K562 (cell line): ENCODE results near the gene DEDD. TPM values are rescaled to one million over a fixed set of nuclear protein-coding genes. Genes with fewer than 3 reads are reported as not detected.
A peak's percentile ranks its signal among the peaks of the same experiment; 100 is the strongest.

Experiments used
- BCOR ChIP-seq: fragments of 450-650 bp; IDR thresholded peaks from 2 replicates; pipeline ENCODE4 v1.6.1; 2016
- DNMT1 ChIP-seq: fragments of 450-650 bp; IDR thresholded peaks from 2 replicates; pipeline ENCODE4 v1.6.1; 2016; ENCODE audit warnings: antibody characterized with exemption, mild to moderate bottlenecking
- NFRKB ChIP-seq: fragments of 450-650 bp; IDR thresholded peaks from 2 replicates; pipeline ENCODE4 v1.6.1; 2016; ENCODE audit warnings: low read depth
- NFXL1 ChIP-seq: fragments of 450-650 bp; formaldehyde crosslinking; IDR thresholded peaks from 2 replicates; pipeline ENCODE4 v1.4.0; 2021; ENCODE audit warnings: mild to moderate bottlenecking
- PHF8 ChIP-seq: fragments of 200-600 bp; sonication (generic); IDR thresholded peaks from 2 replicates; pipeline ENCODE4 v1.6.1; 2012; ENCODE audit warnings: mixed run types, mild to moderate bottlenecking, inconsistent platforms, low read length, moderate library complexity, borderline replicate concordance
- SRSF9 ChIP-seq: fragments of 200-400 bp; formaldehyde crosslinking; IDR thresholded peaks from 2 replicates; pipeline ENCODE4 v1.6.1; 2017; ENCODE audit warnings: low read depth, low read length, borderline replicate concordance
- TAF9B ChIP-seq: fragments of 450-650 bp; IDR thresholded peaks from 2 replicates; pipeline ENCODE4 v1.6.1; 2018; ENCODE audit warnings: mild to moderate bottlenecking; ENCODE audit not compliant: partially characterized antibody
- TARDBP ChIP-seq: fragments of 450-650 bp; IDR thresholded peaks from 2 replicates; pipeline ENCODE4 v1.6.1; 2016
- ZNF124 ChIP-seq: sonication (generic); formaldehyde crosslinking; IDR thresholded peaks from 2 replicates; pipeline ENCODE4 v1.8.1; 2022; ENCODE audit warnings: missing genetic modification reagents
- polyA plus RNA-seq, 8 experiments: library from polyadenylated mRNA; depleted of rRNA in 4 of 8; stranded (reverse) in 5 of 8; unstranded in 3 of 8; fragments of >200 nt; fragmentation: Nextera tagmentation in 2 of 8; fragmentation: Illumina TruSeq in 1 of 8; extraction: Ambion mirVana in 2 of 8; extraction: Trizol in 1 of 8; gene quantifications; 2 replicates each; pipeline versions ENCODE4 v1.2.1 to v1.2.3, GENCODE V29; 2011 to 2014; ENCODE audit warnings: inconsistent platforms in 1 of 8, missing spikeins in 1 of 8
- total RNA-seq, 7 experiments: library from RNA; depleted of rRNA in 6 of 7; stranded (reverse); fragments of >200 nt in 6 of 7; fragmentation: Illumina TruSeq in 2 of 7; extraction: Trizol in 2 of 7; gene quantifications; 2 replicates each; pipeline versions ENCODE4 v1.2.1 to v1.2.3, GENCODE V29; 2011 to 2021; ENCODE audit warnings: low replicate concordance in 1 of 7
- TF ChIP-seq, protein P1 (sequence below), 2 experiments: fragments of 450-650 bp; formaldehyde crosslinking in 1 of 2; IDR thresholded peaks; 2 replicates each; pipeline versions ENCODE4 v1.4.0 to v1.6.1; 2014 to 2020; ENCODE audit warnings: mild to moderate bottlenecking in 2 of 2, borderline replicate concordance in 1 of 2, low read depth in 1 of 2
- TF ChIP-seq, protein P2 (sequence below): fragments of 450-650 bp; formaldehyde crosslinking; IDR thresholded peaks from 2 replicates; pipeline ENCODE4 v1.4.0; 2022; ENCODE audit warnings: mild to moderate bottlenecking, moderate library complexity
- TF ChIP-seq, protein P3 (sequence below): fragments of 250-450 bp; sonication (Bioruptor Pico); IDR thresholded peaks from 2 replicates; pipeline ENCODE4 v1.4.0; 2020

DEDD gene
- total and polyA plus RNA-seq, 9 of the 15 experiments (the other 6 are each of a cell fraction or from before 2014, with no cell fraction given), result 11.6 to 41.0 (median 16.8) TPM

DNA sequence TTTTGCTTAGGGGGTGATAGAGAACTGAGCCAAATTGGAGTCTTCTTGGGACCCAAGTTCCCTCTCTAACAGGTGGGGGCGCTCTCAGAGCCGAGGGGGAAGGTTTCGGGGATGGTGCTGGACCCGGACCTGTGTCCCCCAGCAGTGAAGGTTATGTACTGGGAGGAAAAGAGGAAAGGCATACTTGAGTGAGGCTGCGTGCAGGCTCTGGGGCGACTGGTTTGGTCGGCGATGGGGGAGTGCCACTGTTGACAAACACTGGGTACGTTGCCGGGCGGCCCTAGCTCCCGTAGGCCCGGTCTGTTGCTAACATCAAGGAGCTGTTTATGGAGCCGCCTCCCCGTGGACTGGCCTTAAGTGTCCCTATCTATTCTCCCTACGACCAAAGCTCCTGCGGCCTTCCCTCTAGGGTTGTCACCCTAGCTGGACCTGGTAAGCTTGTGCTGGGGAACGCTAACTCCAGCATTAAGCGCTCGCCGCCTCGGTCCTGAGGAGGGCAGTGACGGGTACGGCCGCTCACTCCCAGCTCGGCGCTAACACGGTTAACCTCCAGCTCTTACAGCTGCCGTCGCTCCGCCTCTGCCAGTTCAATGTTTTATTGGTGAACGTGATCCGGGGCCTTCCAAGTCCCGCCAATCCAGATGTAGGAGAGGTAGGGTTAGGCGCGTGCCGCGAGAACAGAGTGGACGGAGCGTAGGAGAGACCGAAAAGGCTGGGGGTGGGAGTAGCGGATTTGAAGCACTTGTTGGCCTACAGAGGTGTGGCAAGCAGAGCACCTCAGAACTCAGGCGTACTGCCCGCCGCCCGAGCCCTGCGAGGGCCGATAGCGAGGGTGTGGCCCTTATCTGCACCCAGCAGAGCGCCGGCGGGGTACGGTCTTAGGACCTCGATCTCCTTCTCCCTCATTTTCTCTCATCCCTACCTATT lies 33.5 kb upstream of the DEDD start, which contains the start of gene PPOX (continued):
- TF ChIP-seq, protein P1, sequence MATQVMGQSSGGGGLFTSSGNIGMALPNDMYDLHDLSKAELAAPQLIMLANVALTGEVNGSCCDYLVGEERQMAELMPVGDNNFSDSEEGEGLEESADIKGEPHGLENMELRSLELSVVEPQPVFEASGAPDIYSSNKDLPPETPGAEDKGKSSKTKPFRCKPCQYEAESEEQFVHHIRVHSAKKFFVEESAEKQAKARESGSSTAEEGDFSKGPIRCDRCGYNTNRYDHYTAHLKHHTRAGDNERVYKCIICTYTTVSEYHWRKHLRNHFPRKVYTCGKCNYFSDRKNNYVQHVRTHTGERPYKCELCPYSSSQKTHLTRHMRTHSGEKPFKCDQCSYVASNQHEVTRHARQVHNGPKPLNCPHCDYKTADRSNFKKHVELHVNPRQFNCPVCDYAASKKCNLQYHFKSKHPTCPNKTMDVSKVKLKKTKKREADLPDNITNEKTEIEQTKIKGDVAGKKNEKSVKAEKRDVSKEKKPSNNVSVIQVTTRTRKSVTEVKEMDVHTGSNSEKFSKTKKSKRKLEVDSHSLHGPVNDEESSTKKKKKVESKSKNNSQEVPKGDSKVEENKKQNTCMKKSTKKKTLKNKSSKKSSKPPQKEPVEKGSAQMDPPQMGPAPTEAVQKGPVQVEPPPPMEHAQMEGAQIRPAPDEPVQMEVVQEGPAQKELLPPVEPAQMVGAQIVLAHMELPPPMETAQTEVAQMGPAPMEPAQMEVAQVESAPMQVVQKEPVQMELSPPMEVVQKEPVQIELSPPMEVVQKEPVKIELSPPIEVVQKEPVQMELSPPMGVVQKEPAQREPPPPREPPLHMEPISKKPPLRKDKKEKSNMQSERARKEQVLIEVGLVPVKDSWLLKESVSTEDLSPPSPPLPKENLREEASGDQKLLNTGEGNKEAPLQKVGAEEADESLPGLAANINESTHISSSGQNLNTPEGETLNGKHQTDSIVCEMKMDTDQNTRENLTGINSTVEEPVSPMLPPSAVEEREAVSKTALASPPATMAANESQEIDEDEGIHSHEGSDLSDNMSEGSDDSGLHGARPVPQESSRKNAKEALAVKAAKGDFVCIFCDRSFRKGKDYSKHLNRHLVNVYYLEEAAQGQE (IDR thresholded peaks at IDR 0.05; ENCODE audit: borderline replicate concordance), result peak; percentile 26; the same call in 1 of the 2 replicates
- TF ChIP-seq, protein P1 (CRISPR knock-in tag; IDR thresholded peaks at IDR 0.05; ENCODE audit: low read depth), result no peak; the same call in 1 of the 2 replicates
- TF ChIP-seq, protein P2, sequence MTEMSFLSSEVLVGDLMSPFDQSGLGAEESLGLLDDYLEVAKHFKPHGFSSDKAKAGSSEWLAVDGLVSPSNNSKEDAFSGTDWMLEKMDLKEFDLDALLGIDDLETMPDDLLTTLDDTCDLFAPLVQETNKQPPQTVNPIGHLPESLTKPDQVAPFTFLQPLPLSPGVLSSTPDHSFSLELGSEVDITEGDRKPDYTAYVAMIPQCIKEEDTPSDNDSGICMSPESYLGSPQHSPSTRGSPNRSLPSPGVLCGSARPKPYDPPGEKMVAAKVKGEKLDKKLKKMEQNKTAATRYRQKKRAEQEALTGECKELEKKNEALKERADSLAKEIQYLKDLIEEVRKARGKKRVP (CRISPR knock-in tag), result 0 out of 2 replicates have a peak, but pooled peaks have one; percentile 5
- peak; percentile 95 for TF ChIP-seq BCOR
- no peak for TF ChIP-seq ZNF124
- TF ChIP-seq, protein P3, sequence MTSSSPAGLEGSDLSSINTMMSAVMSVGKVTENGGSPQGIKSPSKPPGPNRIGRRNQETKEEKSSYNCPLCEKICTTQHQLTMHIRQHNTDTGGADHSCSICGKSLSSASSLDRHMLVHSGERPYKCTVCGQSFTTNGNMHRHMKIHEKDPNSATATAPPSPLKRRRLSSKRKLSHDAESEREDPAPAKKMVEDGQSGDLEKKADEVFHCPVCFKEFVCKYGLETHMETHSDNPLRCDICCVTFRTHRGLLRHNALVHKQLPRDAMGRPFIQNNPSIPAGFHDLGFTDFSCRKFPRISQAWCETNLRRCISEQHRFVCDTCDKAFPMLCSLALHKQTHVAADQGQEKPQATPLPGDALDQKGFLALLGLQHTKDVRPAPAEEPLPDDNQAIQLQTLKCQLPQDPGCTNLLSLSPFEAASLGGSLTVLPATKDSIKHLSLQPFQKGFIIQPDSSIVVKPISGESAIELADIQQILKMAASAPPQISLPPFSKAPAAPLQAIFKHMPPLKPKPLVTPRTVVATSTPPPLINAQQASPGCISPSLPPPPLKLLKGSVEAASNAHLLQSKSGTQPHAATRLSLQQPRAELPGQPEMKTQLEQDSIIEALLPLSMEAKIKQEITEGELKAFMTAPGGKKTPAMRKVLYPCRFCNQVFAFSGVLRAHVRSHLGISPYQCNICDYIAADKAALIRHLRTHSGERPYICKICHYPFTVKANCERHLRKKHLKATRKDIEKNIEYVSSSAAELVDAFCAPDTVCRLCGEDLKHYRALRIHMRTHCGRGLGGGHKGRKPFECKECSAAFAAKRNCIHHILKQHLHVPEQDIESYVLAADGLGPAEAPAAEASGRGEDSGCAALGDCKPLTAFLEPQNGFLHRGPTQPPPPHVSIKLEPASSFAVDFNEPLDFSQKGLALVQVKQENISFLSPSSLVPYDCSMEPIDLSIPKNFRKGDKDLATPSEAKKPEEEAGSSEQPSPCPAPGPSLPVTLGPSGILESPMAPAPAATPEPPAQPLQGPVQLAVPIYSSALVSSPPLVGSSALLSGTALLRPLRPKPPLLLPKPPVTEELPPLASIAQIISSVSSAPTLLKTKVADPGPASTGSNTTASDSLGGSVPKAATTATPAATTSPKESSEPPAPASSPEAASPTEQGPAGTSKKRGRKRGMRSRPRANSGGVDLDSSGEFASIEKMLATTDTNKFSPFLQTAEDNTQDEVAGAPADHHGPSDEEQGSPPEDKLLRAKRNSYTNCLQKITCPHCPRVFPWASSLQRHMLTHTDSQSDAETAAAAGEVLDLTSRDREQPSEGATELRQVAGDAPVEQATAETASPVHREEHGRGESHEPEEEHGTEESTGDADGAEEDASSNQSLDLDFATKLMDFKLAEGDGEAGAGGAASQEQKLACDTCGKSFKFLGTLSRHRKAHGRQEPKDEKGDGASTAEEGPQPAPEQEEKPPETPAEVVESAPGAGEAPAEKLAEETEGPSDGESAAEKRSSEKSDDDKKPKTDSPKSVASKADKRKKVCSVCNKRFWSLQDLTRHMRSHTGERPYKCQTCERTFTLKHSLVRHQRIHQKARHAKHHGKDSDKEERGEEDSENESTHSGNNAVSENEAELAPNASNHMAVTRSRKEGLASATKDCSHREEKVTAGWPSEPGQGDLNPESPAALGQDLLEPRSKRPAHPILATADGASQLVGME (CRISPR knock-in tag), result peak; percentile 14; the same call in 1 of the 2 replicates
- TF ChIP-seq PHF8, result peak; percentile 71; the same call in 1 of the 2 replicates
- TF ChIP-seq NFXL1 (CRISPR knock-in tag), result no peak
- no peak for TF ChIP-seq TAF9B
- TF ChIP-seq SRSF9, result no peak
- TF ChIP-seq DNMT1, result no peak
- TF ChIP-seq TARDBP, result peak; percentile 45
- TF ChIP-seq NFRKB, result peak; percentile 58; the same call in 1 of the 2 replicates
